Colonic mucosa (tissue), 4 donors: Measurements from ENCODE around the gene ZEB1. TPM values are rescaled to one million over a fixed set of nuclear protein-coding genes. Genes with fewer than 3 reads are reported as not detected.

Source experiments
- DNase-seq: peaks from one replicate; pipeline ENCODE4 v3.0.0-alpha.2; 2020
- H3K27ac ChIP-seq: fragments of 200-600 bp; one replicate; pipeline ENCODE4 v1.8.0; 2021
- H3K27me3 ChIP-seq: fragments of 200-600 bp; one replicate; pipeline ENCODE4 v1.8.0; 2021
- H3K36me3 ChIP-seq: fragments of 200-600 bp; one replicate; pipeline ENCODE4 v1.8.0; 2021
- H3K4me1 ChIP-seq: fragments of 200-600 bp; one replicate; pipeline ENCODE4 v1.8.0; 2021; ENCODE audit warnings: mild to moderate bottlenecking
- H3K4me3 ChIP-seq: fragments of 200-600 bp; one replicate; pipeline ENCODE4 v1.8.0; 2021
- H3K9ac ChIP-seq, 2 donors: one replicate each; pipeline ENCODE4 v1.7.0; 2013; ENCODE audit warnings: control low read depth in 2 of 2, low read depth in 2 of 2, low read length in 2 of 2
- H3K9me3 ChIP-seq: fragments of 200-600 bp; one replicate; pipeline ENCODE4 v1.8.0; 2021
- intact Hi-C: fragments of 100-400 bp; cut with DNase I; formaldehyde crosslinking; loops from one replicate; pipeline ENCODE4 v1.14.1; 2022
- total RNA-seq, 2 donors: library from RNA; stranded (reverse); fragmentation: NEBNext Ultra II Directional in 1 of 2; extraction: Animal tissue kit (Norgen Biotek cat#: 25700) in 1 of 2; gene quantifications; one replicate each; pipeline ENCODE4 v1.2.1, GENCODE V29; 2021
- TF ChIP-seq, protein P1 (sequence below): fragments of 200-600 bp; IDR thresholded peaks from one replicate; pipeline ENCODE4 v1.8.0; 2022; ENCODE audit warnings: antibody characterized with exemption, mild to moderate bottlenecking
- donor health status: healthy.
- donor health status: DM: no; HTN: no; CAD: no.
- donor health status: DM: no; HTN: no; CAD: no.

The ZEB1 gene
- total RNA-seq, 2 donors from 2014 or later = 6.1 to 32.3 TPM

DNA sequence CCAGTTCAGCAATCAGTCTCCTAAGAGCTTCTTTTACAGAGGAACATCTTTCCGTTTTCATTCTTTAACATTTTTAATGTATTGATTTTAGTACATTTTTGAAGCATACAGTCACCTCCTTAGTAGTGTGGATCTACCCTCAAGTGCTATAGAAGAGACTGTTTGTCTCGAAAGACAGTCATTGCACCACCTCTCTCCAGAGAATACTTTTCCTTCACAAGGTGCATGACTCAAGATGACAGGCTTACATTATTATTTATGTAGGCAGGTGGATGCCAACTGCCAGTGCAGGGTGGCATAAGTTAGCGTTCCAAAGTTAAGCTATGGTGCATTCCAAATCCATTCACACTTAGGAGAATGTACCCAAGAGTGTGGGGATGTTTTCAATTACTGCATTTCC lies 71.8 kb downstream of the ZEB1 start:
- Histone ChIP-seq H3K27ac (no peak overlapping the region), H3K36me3 (no peaks in the 10 kb centered on the region), H3K9ac (no peak overlapping the region), H3K4me3 (no peak overlapping the region), H3K9me3 (no peaks in the 10 kb centered on the region), H3K4me1 (no peaks in the 10 kb centered on the region), H3K27me3 (no peaks in the 10 kb centered on the region)
- no peak for DNase-seq
- intact Hi-C loops = no loop called here
- TF ChIP-seq, protein P1, sequence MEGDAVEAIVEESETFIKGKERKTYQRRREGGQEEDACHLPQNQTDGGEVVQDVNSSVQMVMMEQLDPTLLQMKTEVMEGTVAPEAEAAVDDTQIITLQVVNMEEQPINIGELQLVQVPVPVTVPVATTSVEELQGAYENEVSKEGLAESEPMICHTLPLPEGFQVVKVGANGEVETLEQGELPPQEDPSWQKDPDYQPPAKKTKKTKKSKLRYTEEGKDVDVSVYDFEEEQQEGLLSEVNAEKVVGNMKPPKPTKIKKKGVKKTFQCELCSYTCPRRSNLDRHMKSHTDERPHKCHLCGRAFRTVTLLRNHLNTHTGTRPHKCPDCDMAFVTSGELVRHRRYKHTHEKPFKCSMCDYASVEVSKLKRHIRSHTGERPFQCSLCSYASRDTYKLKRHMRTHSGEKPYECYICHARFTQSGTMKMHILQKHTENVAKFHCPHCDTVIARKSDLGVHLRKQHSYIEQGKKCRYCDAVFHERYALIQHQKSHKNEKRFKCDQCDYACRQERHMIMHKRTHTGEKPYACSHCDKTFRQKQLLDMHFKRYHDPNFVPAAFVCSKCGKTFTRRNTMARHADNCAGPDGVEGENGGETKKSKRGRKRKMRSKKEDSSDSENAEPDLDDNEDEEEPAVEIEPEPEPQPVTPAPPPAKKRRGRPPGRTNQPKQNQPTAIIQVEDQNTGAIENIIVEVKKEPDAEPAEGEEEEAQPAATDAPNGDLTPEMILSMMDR = no peak

DNA sequence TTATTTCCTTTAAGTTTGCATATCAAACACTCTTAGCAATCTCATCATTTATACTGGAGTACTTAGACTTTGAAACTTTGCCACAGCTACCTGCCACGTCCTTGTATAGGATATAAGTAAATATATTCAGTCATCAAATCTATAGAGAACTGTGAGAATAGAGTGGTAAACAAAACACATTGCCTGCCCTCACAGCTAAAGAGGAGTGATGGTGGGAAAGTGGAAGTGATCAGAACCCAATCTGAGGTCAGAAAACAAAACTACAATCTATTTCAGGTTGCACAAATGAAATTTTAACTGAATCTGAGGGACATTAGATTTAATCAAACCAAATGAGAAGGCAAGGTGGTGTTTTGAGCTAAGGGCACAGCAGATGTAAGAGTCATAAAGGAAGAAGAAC lies 74.8 kb downstream of the ZEB1 start:
- TF ChIP-seq, protein P1 = no peak
- Histone ChIP-seq H3K36me3 (no peaks in the 10 kb centered on the region), H3K27me3 (no peaks in the 10 kb centered on the region), H3K9ac (no peak overlapping the region), H3K9me3 (no peaks in the 10 kb centered on the region), H3K4me3 (no peak overlapping the region), H3K4me1 (no peaks in the 10 kb centered on the region), H3K27ac (no peak overlapping the region)
- intact Hi-C loops = no loop called here
- DNase-seq = no peak

DNA sequence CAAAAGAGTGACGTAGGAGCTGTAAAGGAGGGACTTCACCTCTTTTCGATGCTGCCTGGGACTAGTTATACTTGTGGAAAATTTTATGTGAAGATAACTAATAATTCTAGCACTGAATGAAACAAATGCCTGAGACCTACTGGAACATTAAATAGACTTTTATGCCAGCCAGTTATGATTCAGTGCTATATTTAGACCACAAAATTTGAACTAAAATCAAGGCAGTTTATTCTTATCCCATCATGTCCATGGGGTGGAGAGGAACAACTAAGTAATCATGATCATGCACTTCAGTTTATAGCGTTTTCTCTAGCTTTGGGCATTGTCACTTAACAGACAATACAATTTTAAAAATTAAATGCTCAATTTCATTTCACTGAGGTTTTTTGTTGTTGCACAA lies 76.7 kb downstream of the ZEB1 start:
- TF ChIP-seq, protein P1 = no peak
- no peak for DNase-seq
- H3K9me3 ChIP-seq = no peaks in the 10 kb centered on the region
- H3K4me3 ChIP-seq = no peak overlapping the region
- intact Hi-C loops = no loop called here
- H3K9ac ChIP-seq = no peak overlapping the region
- no peaks in the 10 kb centered on the region for H3K27me3 ChIP-seq
- H3K4me1 ChIP-seq = no peaks in the 10 kb centered on the region
- no peaks in the 10 kb centered on the region for H3K36me3 ChIP-seq
- no peak overlapping the region for H3K27ac ChIP-seq

DNA sequence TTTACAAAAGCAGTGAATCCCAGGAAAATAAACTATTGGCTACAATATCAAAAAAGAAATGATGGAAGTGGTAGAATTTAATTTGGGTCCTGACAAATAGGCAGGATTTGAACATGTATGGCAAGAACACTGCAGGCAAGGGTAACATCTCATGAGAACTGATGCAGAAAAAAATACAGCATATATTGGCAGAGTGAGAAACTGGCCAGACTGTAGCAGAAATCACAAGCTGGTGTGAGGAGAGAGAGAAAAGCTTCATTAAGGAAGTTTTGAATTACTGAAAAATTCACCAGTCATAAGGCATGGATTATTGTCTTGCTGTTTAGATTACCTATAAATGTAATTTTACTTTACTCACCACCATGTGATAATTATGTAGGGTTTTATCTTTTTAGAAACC lies 77.4 kb downstream of the ZEB1 start:
- Histone ChIP-seq H3K27ac (no peak overlapping the region), H3K9me3 (no peaks in the 10 kb centered on the region), H3K36me3 (no peaks in the 10 kb centered on the region), H3K4me3 (no peak overlapping the region), H3K4me1 (no peaks in the 10 kb centered on the region), H3K9ac (no peak overlapping the region), H3K27me3 (no peaks in the 10 kb centered on the region)
- intact Hi-C loops = no loop called here
- TF ChIP-seq, protein P1 = no peak
- no peak for DNase-seq

DNA sequence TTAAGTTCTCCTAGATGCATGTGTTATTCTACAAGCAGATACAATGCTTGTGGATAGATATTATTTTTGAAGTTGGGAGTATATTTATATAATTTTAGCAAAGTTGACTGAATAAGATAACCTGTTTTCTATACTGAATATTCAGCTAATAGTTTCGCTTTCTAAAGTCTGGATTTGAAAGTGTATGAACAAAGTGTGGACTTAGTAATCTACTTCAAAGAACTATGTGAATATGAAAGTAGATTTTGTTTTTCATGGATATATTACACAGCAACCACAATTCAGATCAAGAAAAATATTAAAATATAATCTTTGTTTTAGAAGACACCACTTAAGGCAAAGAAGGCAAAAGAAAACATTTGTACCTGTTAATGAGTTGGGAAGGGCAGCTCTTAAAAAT lies 78.8 kb downstream of the ZEB1 start:
- H3K4me3 ChIP-seq = no peak overlapping the region
- H3K27ac ChIP-seq = no peak overlapping the region
- H3K9ac ChIP-seq = no peak overlapping the region
- no peaks in the 10 kb centered on the region for H3K27me3 ChIP-seq
- intact Hi-C loops = no loop called here
- DNase-seq = no peak
- H3K4me1 ChIP-seq = no peaks in the 10 kb centered on the region
- no peaks in the 10 kb centered on the region for H3K36me3 ChIP-seq
- TF ChIP-seq, protein P1 = no peak
- no peaks in the 10 kb centered on the region for H3K9me3 ChIP-seq

DNA sequence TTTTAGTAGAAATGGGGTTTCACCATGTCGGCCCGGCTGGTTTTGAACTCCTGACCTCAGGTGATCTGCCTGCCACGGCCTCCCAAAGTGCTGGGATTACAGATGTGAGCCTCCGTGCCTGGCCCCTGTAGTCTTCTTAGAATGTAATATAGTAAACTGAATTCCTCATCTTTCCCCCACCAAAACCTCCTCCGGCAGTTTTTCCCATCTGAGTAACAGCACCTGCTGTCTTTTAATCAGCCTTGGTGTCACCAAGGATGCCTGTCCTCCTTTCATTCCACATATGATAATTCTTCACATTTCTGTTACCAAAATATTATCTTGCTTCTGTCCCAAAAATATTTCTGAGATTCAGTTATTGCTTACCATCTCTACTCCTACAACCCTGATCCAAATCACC lies 80.2 kb downstream of the ZEB1 start:
- Histone ChIP-seq H3K27ac (no peak overlapping the region), H3K27me3 (no peaks in the 10 kb centered on the region), H3K9me3 (no peaks in the 10 kb centered on the region), H3K4me3 (no peak overlapping the region), H3K36me3 (no peaks in the 10 kb centered on the region), H3K9ac (no peak overlapping the region), H3K4me1 (no peaks in the 10 kb centered on the region)
- intact Hi-C loops = no loop called here
- no peak for DNase-seq
- TF ChIP-seq, protein P1 = no peak
